ENCODE measurements around the gene PCBP2. TPM values are rescaled to one million over a fixed set of nuclear protein-coding genes. Genes with fewer than 3 reads are reported as not detected.
"Not testable (repeated sequence)": the region's sequence is repeated elsewhere in the genome, so short reads cannot be mapped to it uniquely, and the experiment has no call there.

The PCBP2 gene
- 338 TPM for total RNA-seq

GRCh38 chr12:53451661-53452158, at the start of gene PCBP2:
TSS of gene PCBP2 (plus strand) at chr12:53452102. CDS start at chr12:53454801, 2,699 bp downstream.
- peak; percentile 98 for DNase-seq (ENCODE audit: low spot score)
- ATAC-seq, result peak; percentile 91

- ATAC-seq; DNase-seq (ENCODE audit: low spot score): not testable (repeated sequence)
Observed at GRCh38 chr12:53402351-53402750, 49.6 kb upstream of the PCBP2 start.

GRCh38 chr12:53402871-53403270, 49.0 kb upstream of the PCBP2 start:
- DNase-seq (ENCODE audit: low spot score), result no peak
- no peak for ATAC-seq

GRCh38 chr12:53410951-53411350, 41.0 kb upstream of the PCBP2 start:
- ATAC-seq (no peak), DNase-seq (ENCODE audit: low spot score) (no peak)

GRCh38 chr12:53413485-53414204, 38.3 kb upstream of the PCBP2 start:
- no peak for DNase-seq (ENCODE audit: low spot score)
- ATAC-seq, result no peak

GRCh38 chr12:53414756-53415417, 37.0 kb upstream of the PCBP2 start:
- ATAC-seq (peak; percentile 22), DNase-seq (ENCODE audit: low spot score) (no peak)

- DNase-seq (ENCODE audit: low spot score), result not testable (repeated sequence)
- ATAC-seq, result peak; percentile 31
Observed at GRCh38 chr12:53415752-53416389, 36.0 kb upstream of the PCBP2 start.

- ATAC-seq; DNase-seq (ENCODE audit: low spot score): not testable (repeated sequence)
Observed at GRCh38 chr12:53417291-53417816, 34.5 kb upstream of the PCBP2 start.

GRCh38 chr12:53418221-53418620, 33.7 kb upstream of the PCBP2 start:
- ATAC-seq, result no peak
- DNase-seq (ENCODE audit: low spot score), result no peak

GRCh38 chr12:53419756-53420155, 32.1 kb upstream of the PCBP2 start:
- ATAC-seq (no peak), DNase-seq (ENCODE audit: low spot score) (no peak)

GRCh38 chr12:53422247-53422646, 29.7 kb upstream of the PCBP2 start:
- ATAC-seq; DNase-seq (ENCODE audit: low spot score): not testable (repeated sequence)

- ATAC-seq (no peak), DNase-seq (ENCODE audit: low spot score) (no peak)
Observed at GRCh38 chr12:53423597-53423996, 28.3 kb upstream of the PCBP2 start, which contains the start of gene AMHR2. TSS of gene AMHR2 (plus strand) at chr12:53423855. CDS start at chr12:53423935, 80 bp downstream.

GRCh38 chr12:53424626-53425514, 27.0 kb upstream of the PCBP2 start:
- DNase-seq (ENCODE audit: low spot score) (no peak), ATAC-seq (peak; percentile 14)

- DNase-seq (ENCODE audit: low spot score), result no peak
- ATAC-seq, result no peak
Observed at GRCh38 chr12:53425515-53426150, 26.3 kb upstream of the PCBP2 start.

GRCh38 chr12:53427905-53428594, 23.9 kb upstream of the PCBP2 start:
- ATAC-seq (no peak), DNase-seq (ENCODE audit: low spot score) (no peak)

- ATAC-seq, result no peak
- DNase-seq (ENCODE audit: low spot score), result no peak
Observed at GRCh38 chr12:53428741-53429140, 23.2 kb upstream of the PCBP2 start.

GRCh38 chr12:53430116-53430515, 21.8 kb upstream of the PCBP2 start:
- ATAC-seq, result no peak

GRCh38 chr12:53431187-53431586, 20.7 kb upstream of the PCBP2 start:
- ATAC-seq (no peak), DNase-seq (ENCODE audit: low spot score) (no peak)

More at GRCh38 chr12:53430116-53430515, 21.8 kb upstream of the PCBP2 start:
- no peak for DNase-seq (ENCODE audit: low spot score)

- not testable (repeated sequence) for ATAC-seq; DNase-seq (ENCODE audit: low spot score)
Observed at GRCh38 chr12:53435326-53435725, 16.6 kb upstream of the PCBP2 start.
